ENCODE results near the gene PPFIBP2. TPM values are rescaled to one million over a fixed set of nuclear protein-coding genes. Genes with fewer than 3 reads are reported as not detected.

The PPFIBP2 gene
- total RNA-seq, 4 donors from 2014 or later = 26.4 to 33.3 (median 29.1) TPM

GRCh38 chr11:7599209-7599608 lies 85.4 kb downstream of the PPFIBP2 start:
- TF ChIP-seq CTCF (IDR thresholded peaks at IDR 0.05; ENCODE audit: low read depth) = no peak

- TF ChIP-seq CTCF (IDR thresholded peaks at IDR 0.05; ENCODE audit: low read depth) = no peak
These were observed 86.5 kb downstream of the PPFIBP2 start for GRCh38 chr11:7600205-7600775.

- TF ChIP-seq CTCF (IDR thresholded peaks at IDR 0.05; ENCODE audit: low read depth) = no peak
These were observed 89.4 kb downstream of the PPFIBP2 start for GRCh38 chr11:7603031-7603781.

- TF ChIP-seq CTCF (IDR thresholded peaks at IDR 0.05; ENCODE audit: low read depth) = no peak
These were observed 90.6 kb downstream of the PPFIBP2 start for GRCh38 chr11:7604331-7604955.

- TF ChIP-seq CTCF (IDR thresholded peaks at IDR 0.05; ENCODE audit: low read depth) = no peak
These were observed 91.6 kb downstream of the PPFIBP2 start for GRCh38 chr11:7605186-7605943.

GRCh38 chr11:7606496-7606895 lies 92.7 kb downstream of the PPFIBP2 start:
- no peak for TF ChIP-seq CTCF (IDR thresholded peaks at IDR 0.05; ENCODE audit: low read depth)

- TF ChIP-seq CTCF (IDR thresholded peaks at IDR 0.05; ENCODE audit: low read depth) = no peak
These were observed 95.2 kb downstream of the PPFIBP2 start for GRCh38 chr11:7609015-7609414.
